Measurements from ENCODE around the gene EGR4.

Gene EGR4

GRCh38 chr2:73283545-73284295 is 9.6 kb downstream of the EGR4 start:
- H3K27ac ChIP-seq (ENCODE audit: insufficient read depth in 1 of 2, low read depth in 1 of 2, low read length in 2 of 2, poor library complexity in 1 of 2, severe bottlenecking in 2 of 2) = no peak overlapping the region
- CTCF ChIA-PET = no interaction called here
- H3K4me1 ChIP-seq (ENCODE audit: control extremely low read depth in 1 of 4, control insufficient read depth in 4 of 4, insufficient read depth in 4 of 4, low read length in 3 of 4) = peaks cover 3 to 34% (median 28%) of the 10 kb centered on the region in 4 experiments
- peaks cover 0 to 4% (median 0%) of the 10 kb centered on the region in 5 experiments for H3K27me3 ChIP-seq (replicated peaks in 2 of 5; ENCODE audit: control insufficient read depth in 4 of 5, insufficient read depth in 5 of 5, low read length in 4 of 5)
- POLR2A ChIA-PET = interaction anchor here (1.5 kb wide), 1 partner anchor 49 kb away, joined by 5 read pairs; the partner anchor contains the start of gene CCT7
- WGBS (ENCODE audit: insufficient coverage) = 23% methylated on average over 12 of the region's 43 CpGs
- no peaks in the 10 kb centered on the region for H3K9me3 ChIP-seq (ENCODE audit: control extremely low read depth in 1 of 5, control insufficient read depth in 4 of 5, insufficient read depth in 2 of 5, low read depth in 1 of 5, low read length in 4 of 5)
- peak overlapping the region; percentile 52 to 81 (median 74) for H3K4me3 ChIP-seq (ENCODE audit: control insufficient read depth in 1 of 7, extremely low read depth in 1 of 7, insufficient read depth in 4 of 7, low read depth in 2 of 7, low read length in 6 of 7)
- H3K36me3 ChIP-seq (ENCODE audit: control insufficient read depth in 4 of 4, insufficient read depth in 4 of 4, low read length in 3 of 4) = peaks cover 0 to 15% (median 2%) of the 10 kb centered on the region in 4 experiments
- peak in 2 of 3 donors; percentile 13 to 27 for DNase-seq

GRCh38 chr2:73282924-73283544 is 10.3 kb downstream of the EGR4 start:
- H3K36me3 ChIP-seq (ENCODE audit: control insufficient read depth in 4 of 4, insufficient read depth in 4 of 4, low read length in 3 of 4) = peaks cover 0 to 16% (median 3%) of the 10 kb centered on the region in 4 experiments
- POLR2A ChIA-PET = no interaction called here
- no peaks in the 10 kb centered on the region for H3K27me3 ChIP-seq (replicated peaks in 2 of 5; ENCODE audit: control insufficient read depth in 4 of 5, insufficient read depth in 5 of 5, low read length in 4 of 5)
- H3K4me1 ChIP-seq (ENCODE audit: control extremely low read depth in 1 of 4, control insufficient read depth in 4 of 4, insufficient read depth in 4 of 4, low read length in 3 of 4) = peaks cover 3 to 34% (median 28%) of the 10 kb centered on the region in 4 experiments
- no peak for DNase-seq
- H3K4me3 ChIP-seq (ENCODE audit: control insufficient read depth in 1 of 7, extremely low read depth in 1 of 7, insufficient read depth in 4 of 7, low read depth in 2 of 7, low read length in 6 of 7) = peak overlapping the region in 6 of 7 experiments; percentile 20 to 81 (median 76)
- CTCF ChIA-PET = no interaction called here
- no peaks in the 10 kb centered on the region for H3K9me3 ChIP-seq (ENCODE audit: control extremely low read depth in 1 of 5, control insufficient read depth in 4 of 5, insufficient read depth in 2 of 5, low read depth in 1 of 5, low read length in 4 of 5)
- 94% methylated on average over 3 of the region's 5 CpGs for WGBS (ENCODE audit: insufficient coverage)
- no peak overlapping the region for H3K27ac ChIP-seq (ENCODE audit: insufficient read depth in 1 of 2, low read depth in 1 of 2, low read length in 2 of 2, poor library complexity in 1 of 2, severe bottlenecking in 2 of 2)

GRCh38 chr2:73281244-73281643 is 12.1 kb downstream of the EGR4 start:
- Histone ChIP-seq H3K27me3 (replicated peaks in 2 of 5; ENCODE audit: control insufficient read depth in 4 of 5, insufficient read depth in 5 of 5, low read length in 4 of 5) (no peaks in the 10 kb centered on the region), H3K36me3 (ENCODE audit: control insufficient read depth in 4 of 4, insufficient read depth in 4 of 4, low read length in 3 of 4) (peaks cover 0 to 27% (median 9%) of the 10 kb centered on the region in 4 experiments), H3K27ac (ENCODE audit: insufficient read depth in 1 of 2, low read depth in 1 of 2, low read length in 2 of 2, poor library complexity in 1 of 2, severe bottlenecking in 2 of 2) (no peak overlapping the region), H3K4me3 (ENCODE audit: control insufficient read depth in 1 of 7, extremely low read depth in 1 of 7, insufficient read depth in 4 of 7, low read depth in 2 of 7, low read length in 6 of 7) (no peak overlapping the region), H3K9me3 (ENCODE audit: control extremely low read depth in 1 of 5, control insufficient read depth in 4 of 5, insufficient read depth in 2 of 5, low read depth in 1 of 5, low read length in 4 of 5) (no peaks in the 10 kb centered on the region), H3K4me1 (ENCODE audit: control extremely low read depth in 1 of 4, control insufficient read depth in 4 of 4, insufficient read depth in 4 of 4, low read length in 3 of 4) (peaks cover 3 to 30% (median 28%) of the 10 kb centered on the region in 4 experiments)
- ChIA-PET CTCF (no interaction called here), POLR2A (no interaction called here)
- DNase-seq = no peak

- Histone ChIP-seq H3K27me3 (replicated peaks in 2 of 5; ENCODE audit: control insufficient read depth in 4 of 5, insufficient read depth in 5 of 5, low read length in 4 of 5) (no peaks in the 10 kb centered on the region), H3K27ac (ENCODE audit: insufficient read depth in 1 of 2, low read depth in 1 of 2, low read length in 2 of 2, poor library complexity in 1 of 2, severe bottlenecking in 2 of 2) (no peak overlapping the region), H3K4me3 (ENCODE audit: control insufficient read depth in 1 of 7, extremely low read depth in 1 of 7, insufficient read depth in 4 of 7, low read depth in 2 of 7, low read length in 6 of 7) (no peak overlapping the region), H3K4me1 (ENCODE audit: control extremely low read depth in 1 of 4, control insufficient read depth in 4 of 4, insufficient read depth in 4 of 4, low read length in 3 of 4) (peaks cover 0 to 19% (median 17%) of the 10 kb centered on the region in 4 experiments), H3K9me3 (ENCODE audit: control extremely low read depth in 1 of 5, control insufficient read depth in 4 of 5, insufficient read depth in 2 of 5, low read depth in 1 of 5, low read length in 4 of 5) (no peaks in the 10 kb centered on the region), H3K36me3 (ENCODE audit: control insufficient read depth in 4 of 4, insufficient read depth in 4 of 4, low read length in 3 of 4) (peaks cover 0 to 27% (median 9%) of the 10 kb centered on the region in 4 experiments)
- DNase-seq = no peak
- WGBS (ENCODE audit: insufficient coverage) = 90% methylated on average over 6 of the region's 9 CpGs
- ChIA-PET POLR2A (no interaction called here), CTCF (interaction anchor here (0.6 to 1.9 kb wide), 2 partner anchors 9 to 10 kb away, joined by 3 to 4 read pairs; no protein-coding TSS in a partner anchor)
These were observed 13.5 kb downstream of the EGR4 start for GRCh38 chr2:73279852-73280251.

- Histone ChIP-seq H3K4me3 (ENCODE audit: control insufficient read depth in 1 of 7, extremely low read depth in 1 of 7, insufficient read depth in 4 of 7, low read depth in 2 of 7, low read length in 6 of 7) (no peak overlapping the region), H3K36me3 (ENCODE audit: control insufficient read depth in 4 of 4, insufficient read depth in 4 of 4, low read length in 3 of 4) (peaks cover 0 to 35% (median 17%) of the 10 kb centered on the region in 4 experiments), H3K27me3 (replicated peaks in 2 of 5; ENCODE audit: control insufficient read depth in 4 of 5, insufficient read depth in 5 of 5, low read length in 4 of 5) (peaks cover 0 to 19% (median 3%) of the 10 kb centered on the region in 5 experiments), H3K9me3 (ENCODE audit: control extremely low read depth in 1 of 5, control insufficient read depth in 4 of 5, insufficient read depth in 2 of 5, low read depth in 1 of 5, low read length in 4 of 5) (no peaks in the 10 kb centered on the region), H3K27ac (ENCODE audit: insufficient read depth in 1 of 2, low read depth in 1 of 2, low read length in 2 of 2, poor library complexity in 1 of 2, severe bottlenecking in 2 of 2) (no peak overlapping the region), H3K4me1 (ENCODE audit: control extremely low read depth in 1 of 4, control insufficient read depth in 4 of 4, insufficient read depth in 4 of 4, low read length in 3 of 4) (peaks cover 0 to 4% (median 0%) of the 10 kb centered on the region in 4 experiments)
- no peak for DNase-seq
- ChIA-PET POLR2A (no interaction called here), CTCF (interaction anchor here (1.0 to 5.1 kb wide), 3 partner anchors 15 to 19 kb away, joined by 3 to 24 read pairs (median 3); no protein-coding TSS in a partner anchor)
- 67% methylated on average over 1 of the region's 1 CpG for WGBS (ENCODE audit: insufficient coverage)
These were observed 21.1 kb downstream of the EGR4 start for GRCh38 chr2:73272270-73272669.

DNA sequence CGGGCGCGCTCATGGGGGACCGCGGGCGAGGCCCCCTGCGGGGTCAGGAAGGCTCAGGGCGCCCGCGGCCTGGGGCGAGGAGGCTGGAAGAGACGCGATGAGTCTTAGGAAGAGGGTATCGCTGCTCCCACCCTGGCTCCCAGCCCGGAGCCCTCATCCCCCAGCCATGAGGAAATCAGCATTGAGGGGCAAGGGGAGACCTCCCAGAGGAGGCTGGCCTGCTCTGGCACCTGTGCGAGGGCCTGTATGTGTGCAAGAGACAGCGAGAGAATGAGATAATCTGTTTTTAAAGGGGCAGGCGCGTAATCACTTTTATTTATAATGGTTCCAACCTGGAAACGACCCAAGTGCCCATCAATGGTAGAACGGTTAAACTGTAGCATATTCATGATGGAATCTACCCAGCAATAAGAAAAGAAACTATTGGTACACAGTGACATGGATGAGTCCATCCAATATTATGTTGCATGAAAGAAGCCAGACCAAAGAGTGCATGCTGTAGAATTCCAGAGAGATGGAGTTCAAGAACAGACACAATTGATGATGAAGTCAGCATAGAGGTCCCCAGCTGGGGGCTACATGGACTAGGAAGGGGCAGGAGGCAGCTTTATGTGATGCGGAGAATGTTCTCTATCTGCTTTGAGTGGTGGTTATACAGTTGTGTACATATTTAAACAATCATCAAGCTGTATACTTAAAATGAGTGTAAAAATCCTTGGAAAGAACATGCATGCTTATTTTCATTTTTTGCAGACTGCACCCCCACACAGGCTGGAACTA is 23.5 kb downstream of the EGR4 start:
- H3K4me3 ChIP-seq (ENCODE audit: control insufficient read depth in 1 of 7, extremely low read depth in 1 of 7, insufficient read depth in 4 of 7, low read depth in 2 of 7, low read length in 6 of 7) = peak overlapping the region in 4 of 7 experiments; percentile 6 to 38 (median 36)
- WGBS (ENCODE audit: insufficient coverage) = 80% methylated on average over 7 of the region's 22 CpGs
- POLR2A ChIA-PET = no interaction called here
- no peaks in the 10 kb centered on the region for H3K9me3 ChIP-seq (ENCODE audit: control extremely low read depth in 1 of 5, control insufficient read depth in 4 of 5, insufficient read depth in 2 of 5, low read depth in 1 of 5, low read length in 4 of 5)
- peaks cover 0 to 19% (median 3%) of the 10 kb centered on the region in 5 experiments for H3K27me3 ChIP-seq (replicated peaks in 2 of 5; ENCODE audit: control insufficient read depth in 4 of 5, insufficient read depth in 5 of 5, low read length in 4 of 5)
- CTCF ChIA-PET = no interaction called here
- H3K27ac ChIP-seq (ENCODE audit: insufficient read depth in 1 of 2, low read depth in 1 of 2, low read length in 2 of 2, poor library complexity in 1 of 2, severe bottlenecking in 2 of 2) = no peak overlapping the region
- H3K4me1 ChIP-seq (ENCODE audit: control extremely low read depth in 1 of 4, control insufficient read depth in 4 of 4, insufficient read depth in 4 of 4, low read length in 3 of 4) = peaks cover 0 to 4% (median 0%) of the 10 kb centered on the region in 4 experiments
- no peak for DNase-seq
- H3K36me3 ChIP-seq (ENCODE audit: control insufficient read depth in 4 of 4, insufficient read depth in 4 of 4, low read length in 3 of 4) = peaks cover 0 to 53% (median 27%) of the 10 kb centered on the region in 4 experiments
